ENCODE measurements around the gene OR2AT4.
"Not testable (repeated sequence)": the region's sequence is repeated elsewhere in the genome, so short reads cannot be mapped to it uniquely, and the experiment has no call there.

Gene OR2AT4

DNA sequence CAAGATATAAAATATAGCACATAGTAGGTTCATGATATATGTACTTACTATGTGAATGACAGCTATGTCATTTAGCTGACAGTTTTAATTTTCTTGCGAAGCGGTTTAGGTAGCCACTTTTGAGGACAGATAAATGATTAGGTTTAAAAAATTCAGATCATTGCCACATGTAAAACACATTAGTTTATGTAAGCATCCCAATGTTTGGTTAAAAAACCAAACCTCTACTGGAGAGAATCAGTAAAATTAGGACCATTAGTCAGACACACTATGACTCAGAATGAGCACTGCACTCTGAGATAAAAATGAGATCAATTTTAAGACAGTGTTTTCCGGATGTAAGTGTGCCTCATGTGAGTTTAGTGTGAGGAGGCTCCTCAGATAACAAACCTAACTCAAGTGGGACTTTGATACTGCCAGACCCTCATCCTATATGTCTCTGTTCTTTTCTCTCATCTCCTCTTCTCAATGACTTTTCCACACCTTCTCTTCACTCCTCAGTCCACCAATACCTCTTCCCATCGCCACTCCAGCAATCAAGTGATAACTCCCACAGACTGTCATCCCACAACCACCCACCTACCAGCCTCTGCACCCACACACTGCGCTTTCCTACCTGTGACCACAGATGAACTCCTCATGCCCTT, 6.8 kb upstream of the OR2AT4 start:
- DNase-seq (ENCODE audit: low spot score), result peak; percentile 74

DNA sequence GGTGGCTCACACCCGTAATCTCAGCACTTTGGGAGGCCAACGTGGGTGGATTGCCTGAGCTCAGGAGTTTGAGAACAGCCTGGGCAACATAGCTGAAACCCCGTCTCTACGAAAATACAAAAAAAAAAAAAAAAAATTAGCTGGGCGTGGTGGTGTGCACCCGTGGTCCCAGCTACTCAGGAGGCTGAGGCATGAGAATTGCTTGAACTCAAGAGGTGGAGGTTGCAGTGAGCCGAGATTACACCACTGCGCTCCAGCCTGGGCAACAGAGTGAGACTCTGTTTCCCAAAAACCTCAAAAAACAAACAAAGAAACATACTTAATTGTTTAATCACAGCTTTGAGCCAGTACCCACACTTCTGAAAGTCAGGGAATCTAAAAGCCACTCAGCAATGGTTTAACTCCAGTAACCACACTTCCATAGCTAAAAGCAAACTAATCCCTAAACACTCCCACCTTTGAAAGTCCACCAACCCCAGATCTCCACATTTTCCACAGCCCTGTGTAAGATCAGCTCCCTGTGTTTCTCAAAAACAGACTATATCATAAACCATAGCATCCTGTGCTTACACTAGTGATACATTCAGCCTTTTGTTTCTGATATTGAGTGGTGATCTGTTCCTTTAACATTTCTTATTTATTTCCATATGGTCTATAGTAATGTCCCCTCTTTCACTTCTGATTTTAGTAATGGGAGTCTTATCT, 4.9 kb upstream of the OR2AT4 start:
- DNase-seq (ENCODE audit: low spot score), result peak; percentile 5

DNA sequence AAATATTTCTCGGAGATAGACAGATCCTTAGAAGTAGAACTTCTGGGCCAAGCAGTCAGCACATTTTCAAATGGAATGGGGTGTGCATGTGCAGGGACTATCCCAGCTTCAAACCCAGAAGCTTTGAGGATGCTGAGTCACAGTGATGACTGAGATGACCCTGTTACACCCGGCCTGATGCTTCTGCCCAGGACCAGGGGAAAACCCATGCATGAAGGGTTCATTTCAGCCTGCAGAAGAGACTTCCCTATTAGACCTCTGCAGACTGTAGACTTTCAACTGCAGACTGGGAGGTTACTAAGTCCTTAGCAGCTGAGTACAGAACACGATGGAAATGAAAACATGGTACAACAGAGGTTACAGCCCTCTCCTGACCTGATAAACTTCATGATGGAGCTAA, 3.6 kb upstream of the OR2AT4 start:
- peak; percentile 84 for DNase-seq (ENCODE audit: low spot score)

DNA sequence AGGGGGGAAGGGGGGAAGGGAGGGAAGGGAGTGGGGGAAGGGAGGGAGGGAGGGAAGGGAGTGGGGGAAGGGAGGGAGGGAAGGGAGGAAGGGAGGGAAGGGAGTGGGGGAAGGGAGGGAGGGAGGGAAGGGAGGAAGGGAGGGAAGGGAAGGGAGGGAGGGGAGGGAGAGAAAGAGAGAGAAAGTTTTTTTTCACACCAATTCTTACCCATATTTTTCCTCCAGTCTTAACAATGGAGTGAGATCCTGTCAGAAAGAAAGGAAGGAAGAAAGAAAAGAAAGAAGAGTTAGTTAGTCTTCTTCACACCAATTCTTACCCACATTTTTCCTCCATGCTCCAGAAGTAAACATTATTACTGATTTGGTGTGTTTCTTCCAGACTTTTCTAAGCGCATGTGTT, 3.0 kb upstream of the OR2AT4 start:
- DNase-seq (ENCODE audit: low spot score), result no peak

DNA sequence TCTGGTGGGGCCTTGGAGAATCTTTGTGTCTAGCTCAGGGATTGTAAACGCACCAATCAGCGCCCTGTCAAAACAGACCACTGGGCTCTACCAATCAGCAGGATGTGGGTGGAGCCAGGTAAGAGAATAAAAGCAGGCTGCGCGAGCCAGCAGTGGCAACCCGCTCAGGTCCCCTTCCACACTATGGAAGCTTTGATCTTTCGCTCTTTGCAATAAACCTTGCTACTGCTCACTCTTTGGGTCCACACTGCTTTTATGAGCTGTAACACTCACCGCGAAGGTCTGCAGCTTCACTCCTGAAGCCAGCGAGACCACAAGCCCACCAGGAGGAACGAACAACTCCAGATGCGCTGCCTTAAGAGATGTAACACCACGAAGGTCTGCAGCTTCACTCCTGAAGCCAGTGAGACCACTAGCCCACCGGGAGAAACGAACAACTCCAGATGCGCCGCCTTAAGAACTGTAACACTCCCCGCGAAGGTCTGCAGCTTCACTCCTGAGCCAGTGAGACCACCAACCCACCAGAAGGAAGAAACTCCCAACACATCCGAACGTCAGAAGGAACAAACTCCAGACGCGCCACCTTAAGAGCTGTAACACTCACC, 2.3 kb upstream of the OR2AT4 start:
- DNase-seq (ENCODE audit: low spot score), result not testable (repeated sequence)

DNA sequence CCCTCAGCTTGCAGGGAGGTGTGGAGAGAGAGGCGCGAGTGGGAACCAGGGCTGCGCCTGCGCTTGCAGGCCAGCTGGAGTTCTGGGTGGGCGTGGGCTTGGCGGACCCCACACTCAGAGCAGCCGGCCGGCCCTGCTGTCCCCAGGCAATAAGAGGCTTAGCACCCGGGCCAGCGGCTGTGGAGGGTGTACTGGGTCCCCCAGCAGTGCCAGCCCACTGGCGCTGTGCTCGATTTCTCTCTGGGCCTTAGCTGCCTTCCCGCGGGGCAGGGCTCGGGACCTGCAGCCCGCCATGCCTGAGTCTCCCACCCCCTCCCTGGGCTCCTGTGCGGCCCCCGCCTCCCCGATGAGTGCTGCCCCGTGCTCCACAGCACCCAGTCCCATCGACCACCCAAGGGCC, 1.5 kb upstream of the OR2AT4 start:
- DNase-seq (ENCODE audit: low spot score), result not testable (repeated sequence)

DNA sequence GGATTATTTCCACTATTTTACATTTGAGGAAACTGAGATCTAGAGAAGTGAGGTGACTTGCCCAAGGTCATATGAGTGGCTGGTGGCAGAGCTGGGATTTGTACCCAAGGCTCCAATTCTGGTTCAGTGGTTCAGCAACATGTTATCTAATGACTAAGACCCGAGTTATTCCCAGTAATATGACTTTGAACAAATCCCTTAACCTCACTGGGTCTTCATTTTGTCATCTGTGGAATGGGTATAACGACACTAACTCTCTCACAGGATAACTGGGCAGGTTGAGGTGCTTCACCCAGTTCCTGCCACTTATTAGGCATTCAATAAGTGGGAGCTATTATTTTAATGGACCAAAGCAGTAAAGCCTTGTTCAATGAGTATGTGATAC, 489 bp upstream of the OR2AT4 start:
- DNase-seq (ENCODE audit: low spot score), result no peak

DNA sequence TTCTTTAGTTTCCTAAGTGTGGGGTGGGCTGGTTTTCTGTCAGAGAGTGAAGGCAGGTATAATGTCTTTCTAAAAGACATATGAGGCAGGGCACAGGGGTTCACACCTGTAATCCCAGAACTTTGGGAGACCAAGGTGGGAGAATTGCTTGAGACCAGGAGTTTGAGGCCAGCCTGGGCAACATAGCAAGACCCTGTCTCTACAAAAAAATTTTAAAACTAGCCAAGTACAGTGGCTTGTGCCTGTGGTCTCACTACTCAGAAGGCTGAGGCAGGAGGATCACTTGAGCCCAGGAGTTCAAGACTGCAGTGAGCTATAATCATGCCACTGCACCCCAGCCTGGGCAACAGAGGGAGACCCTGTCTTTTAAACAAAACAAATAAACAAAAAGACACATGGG, 2.3 kb downstream of the OR2AT4 start:
- DNase-seq (ENCODE audit: low spot score), result not testable (repeated sequence)

DNA sequence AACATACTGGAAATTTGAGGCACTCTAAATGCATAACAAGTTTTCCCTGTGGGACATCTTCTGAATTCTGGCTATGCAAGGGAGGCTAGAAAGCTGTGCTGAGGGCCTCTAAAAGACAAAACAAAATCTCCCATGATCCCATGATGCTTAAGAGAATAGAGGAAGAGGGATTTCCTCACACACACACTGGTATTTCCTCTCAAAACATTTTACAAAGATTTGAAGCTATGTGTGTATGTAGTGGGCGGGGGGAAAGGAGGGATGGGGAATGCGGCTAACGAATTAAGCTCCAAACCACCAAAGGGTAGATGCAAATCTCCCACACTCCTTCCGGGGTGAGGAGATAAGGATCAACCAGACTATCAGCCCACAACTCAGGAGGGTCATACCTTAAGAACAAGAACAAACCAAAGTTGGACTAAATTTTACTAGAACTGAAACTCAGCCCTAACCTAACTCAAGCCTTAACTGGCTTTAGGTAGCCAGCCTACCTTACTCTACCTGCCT, 6.0 kb downstream of the OR2AT4 start:
- DNase-seq (ENCODE audit: low spot score), result no peak

DNA sequence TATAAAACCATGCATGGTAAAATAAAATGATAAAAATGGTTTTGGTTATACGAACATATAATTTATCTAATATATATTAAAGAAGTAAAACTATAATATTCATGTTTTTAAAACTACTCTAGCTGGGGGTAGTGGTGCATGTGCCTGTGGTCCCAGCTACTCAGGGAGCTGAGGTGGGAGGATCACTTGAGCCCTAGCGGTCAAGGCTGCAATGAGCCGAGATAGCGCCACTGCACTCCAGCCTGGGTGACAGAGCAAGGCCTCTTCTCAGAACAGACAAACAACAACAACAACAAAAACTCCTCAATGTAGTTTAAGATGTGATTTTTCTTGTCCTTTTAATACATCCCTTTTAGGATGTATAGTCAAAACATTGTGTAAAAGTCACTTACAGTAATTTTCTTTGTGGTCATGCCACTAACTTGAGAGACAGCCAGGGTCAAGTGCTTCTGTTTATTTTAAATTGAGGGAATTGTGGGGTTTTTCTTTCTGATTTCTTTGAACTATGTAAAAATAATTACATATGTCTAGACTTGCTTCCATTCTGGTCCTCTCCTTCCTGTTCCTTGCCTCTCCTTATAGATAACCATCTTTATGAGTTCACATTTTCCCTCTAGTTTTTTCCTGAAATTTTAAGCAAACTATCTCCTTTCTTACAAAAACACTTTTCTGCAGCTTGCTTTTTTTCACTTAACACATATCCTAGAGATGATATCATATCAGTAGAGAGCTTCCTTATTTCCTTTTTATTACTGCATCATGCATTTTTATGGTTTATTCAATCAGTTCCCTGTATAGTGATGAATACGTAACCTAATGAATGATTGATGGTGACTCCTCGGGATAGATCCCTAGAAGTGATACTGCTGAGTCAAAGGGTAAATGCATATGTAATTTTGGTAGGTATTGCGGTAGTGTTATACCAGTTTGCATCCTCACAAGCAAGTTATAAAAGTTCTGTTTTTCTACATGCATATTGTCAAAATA, 9.1 kb downstream of the OR2AT4 start:
- no peak for DNase-seq (ENCODE audit: low spot score)

DNA sequence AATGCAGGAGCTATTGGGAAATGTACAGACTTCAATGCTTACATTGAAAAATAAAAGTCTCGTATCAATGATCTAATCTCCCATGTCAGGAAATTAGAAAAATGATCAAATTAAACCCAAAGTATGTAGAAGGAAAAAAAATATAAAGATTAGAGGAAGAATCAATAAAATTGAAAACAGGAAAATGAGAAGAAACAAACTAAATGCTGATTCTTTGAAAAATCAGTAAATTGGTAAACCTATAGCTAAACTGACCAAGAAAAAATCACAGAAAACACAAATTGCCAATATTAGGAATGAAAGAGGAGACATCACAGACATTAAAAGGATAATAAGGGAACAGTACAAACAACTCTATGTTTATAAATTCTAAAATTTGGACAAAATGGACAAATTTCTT, 11.8 kb downstream of the OR2AT4 start:
- DNase-seq (ENCODE audit: low spot score), result no peak

DNA sequence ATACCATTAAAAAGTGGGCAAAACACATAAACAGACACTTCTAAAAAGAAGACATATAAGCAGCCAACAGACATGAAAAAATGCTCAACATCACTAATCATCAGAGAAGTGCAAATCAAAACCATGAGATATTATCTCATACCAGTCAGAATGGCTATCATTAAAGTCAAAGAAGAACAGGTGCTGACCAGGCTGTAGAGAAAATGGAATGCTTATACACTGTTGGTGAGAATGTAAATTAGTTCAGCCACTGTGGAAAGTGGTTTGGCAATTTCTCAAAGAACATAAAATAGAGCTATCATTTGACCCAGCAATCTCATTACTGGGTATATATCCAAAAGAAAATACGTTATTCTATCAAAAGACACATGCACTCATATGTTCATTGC, 13.5 kb downstream of the OR2AT4 start:
- no peak for DNase-seq (ENCODE audit: low spot score)

DNA sequence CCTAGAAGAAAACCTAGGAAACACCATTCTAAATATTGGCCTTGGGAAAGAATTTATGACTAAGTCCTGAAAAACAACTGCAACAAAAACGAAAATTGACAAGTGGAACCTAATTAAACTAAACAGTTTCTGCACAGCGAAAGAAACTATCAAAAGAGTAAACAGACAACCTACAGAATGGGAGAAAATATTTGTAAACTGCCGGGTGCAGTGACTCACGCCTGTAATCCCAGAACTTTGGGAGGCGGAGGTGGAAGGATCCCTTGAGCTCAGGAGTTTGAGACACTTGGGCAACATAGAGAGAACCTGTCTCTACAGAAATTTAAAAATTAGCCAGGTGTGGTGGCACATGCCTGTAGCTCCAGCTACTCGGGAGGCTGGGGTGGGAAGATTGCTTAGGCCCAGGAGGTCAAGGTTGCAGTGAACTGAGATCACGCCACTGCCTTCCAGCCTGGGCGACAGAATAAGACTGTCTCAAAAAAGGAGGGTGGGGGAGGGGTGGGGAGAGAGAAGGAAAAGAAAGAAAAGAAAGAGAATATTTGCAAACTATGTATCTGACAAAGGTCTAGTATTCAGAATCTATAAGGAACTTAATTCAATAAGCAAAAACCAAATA, 14.0 kb downstream of the OR2AT4 start:
- DNase-seq (ENCODE audit: low spot score), result no peak

DNA sequence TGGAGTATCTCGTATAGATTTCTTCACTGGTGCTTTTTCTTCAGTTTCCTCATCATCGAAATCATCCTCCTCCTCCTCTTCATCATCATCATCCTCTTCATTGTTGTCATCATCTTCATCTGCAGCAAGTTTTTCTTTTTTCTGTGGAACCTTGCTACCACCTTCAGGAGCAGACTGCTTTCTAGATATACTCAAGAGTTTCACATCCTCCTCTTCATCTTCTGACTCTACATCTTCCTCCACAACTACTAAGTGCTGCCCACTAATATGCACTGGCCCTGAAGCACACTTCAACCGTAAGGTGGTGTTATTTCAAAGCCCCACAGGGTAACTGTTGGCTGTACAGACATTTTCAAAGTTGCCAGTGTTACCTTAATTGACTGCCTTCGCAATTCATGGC, 17.1 kb downstream of the OR2AT4 start:
- DNase-seq (ENCODE audit: low spot score), result no peak

DNA sequence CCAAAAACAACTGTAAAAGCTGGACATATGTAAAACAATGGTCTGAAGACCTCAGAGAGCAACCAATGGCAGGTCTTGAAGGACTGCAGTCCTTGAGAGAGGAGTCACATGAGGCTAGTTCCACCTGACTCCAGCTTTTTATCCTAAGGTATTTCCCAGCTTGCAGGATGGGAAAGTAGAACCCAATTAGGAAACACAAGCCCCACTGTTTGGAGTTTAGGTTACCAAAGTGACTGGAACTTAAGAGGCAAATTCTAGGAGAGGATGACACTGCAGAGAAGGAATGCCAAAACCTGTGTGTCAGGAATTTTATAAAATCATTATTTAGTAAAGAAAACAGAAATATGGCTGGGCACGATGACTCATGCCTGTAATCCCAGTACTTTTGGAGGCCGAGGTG, 18.4 kb downstream of the OR2AT4 start:
- DNase-seq (ENCODE audit: low spot score), result no peak

DNA sequence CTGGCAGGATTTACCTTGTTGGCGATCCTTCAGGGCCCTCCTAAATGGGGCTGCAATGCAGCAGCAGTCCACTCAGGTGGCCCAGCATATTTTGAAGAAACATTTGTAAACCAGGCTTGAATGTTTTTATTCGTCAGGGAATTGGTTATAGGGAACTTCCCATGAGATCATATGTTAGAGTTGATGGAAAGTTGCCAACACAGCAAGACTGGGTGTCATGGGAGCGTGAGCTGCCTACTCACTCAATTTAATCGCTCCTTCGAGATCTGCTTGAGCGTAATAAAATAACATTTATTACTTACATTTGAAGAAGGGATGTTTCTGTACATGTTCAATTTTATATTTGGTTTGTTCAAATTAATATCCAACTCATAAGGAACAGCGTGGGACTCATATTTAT, 19.4 kb downstream of the OR2AT4 start:
- DNase-seq (ENCODE audit: low spot score), result no peak

DNA sequence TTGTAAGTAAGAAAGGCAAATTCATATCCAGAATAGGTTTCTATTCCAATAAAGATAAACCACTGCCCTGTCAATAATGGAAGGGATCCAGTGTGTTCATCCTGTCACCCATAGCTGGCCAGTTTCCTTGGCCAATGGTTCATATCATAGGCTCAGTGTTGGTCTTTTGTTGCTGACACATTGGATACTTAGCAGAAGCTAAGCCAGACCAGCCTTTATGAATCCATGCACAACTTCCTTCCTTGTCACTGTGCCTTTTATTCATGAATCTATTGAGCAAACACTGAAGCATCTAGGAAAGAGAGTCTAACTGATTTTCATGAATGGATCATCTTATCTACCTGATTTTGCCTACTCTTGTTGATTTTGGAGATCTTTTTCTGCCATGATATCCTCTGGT, 20.0 kb downstream of the OR2AT4 start:
- no peak for DNase-seq (ENCODE audit: low spot score)

DNA sequence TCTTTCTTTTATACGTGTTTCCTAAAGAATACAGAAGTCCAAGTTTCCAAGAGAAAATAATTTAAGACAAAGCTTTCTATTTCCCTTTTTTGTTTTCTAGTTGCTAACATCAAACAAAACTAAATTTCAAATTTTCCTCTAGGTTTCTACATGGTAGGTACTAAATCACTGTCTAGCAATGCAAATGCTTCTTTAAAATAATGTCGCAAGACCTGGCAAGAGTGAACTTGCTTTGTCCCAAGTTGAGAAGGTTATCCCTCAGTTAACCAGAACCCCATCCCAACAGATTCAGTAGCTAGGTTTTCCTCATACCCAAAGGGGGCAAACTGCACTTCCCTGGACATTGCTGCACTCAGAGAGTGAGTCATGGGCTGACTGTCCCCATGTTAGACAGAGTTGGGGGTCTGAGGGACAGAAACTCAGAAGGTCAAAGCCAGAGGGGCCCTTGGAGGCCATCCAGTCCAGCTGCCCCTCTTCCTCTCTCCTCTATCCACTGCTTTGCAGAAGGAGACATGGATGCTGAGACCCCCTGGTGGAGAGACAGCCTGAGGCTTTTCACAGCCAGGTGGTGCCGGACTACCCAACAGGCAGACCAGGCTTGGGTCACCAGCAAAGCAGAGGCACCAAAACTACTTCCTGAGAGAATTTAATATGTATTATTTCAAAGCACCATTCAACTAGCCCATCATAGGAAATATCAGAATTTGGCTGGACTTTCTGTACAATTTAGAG, 23.1 kb downstream of the OR2AT4 start:
- no peak for DNase-seq (ENCODE audit: low spot score)

DNA sequence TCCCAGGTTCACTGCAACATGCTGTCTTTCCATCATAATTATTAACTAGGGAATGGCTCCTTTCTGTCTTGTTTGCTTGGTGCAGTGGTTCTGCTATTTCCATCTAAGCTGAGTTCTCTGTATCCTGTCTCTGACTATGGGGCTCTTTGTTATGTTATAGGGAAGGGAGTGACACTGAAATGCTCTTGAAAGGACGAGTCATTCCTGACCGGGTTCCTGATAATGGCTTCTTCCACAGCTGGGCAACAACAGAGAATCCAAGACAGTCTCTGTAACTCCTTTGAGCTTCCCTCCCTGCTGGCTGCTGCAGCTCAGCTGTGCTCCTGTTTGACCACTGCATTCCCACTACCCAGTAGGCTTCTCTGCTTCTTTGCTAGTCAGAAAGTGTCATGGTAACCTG, 24.1 kb downstream of the OR2AT4 start:
- no peak for DNase-seq (ENCODE audit: low spot score)

DNA sequence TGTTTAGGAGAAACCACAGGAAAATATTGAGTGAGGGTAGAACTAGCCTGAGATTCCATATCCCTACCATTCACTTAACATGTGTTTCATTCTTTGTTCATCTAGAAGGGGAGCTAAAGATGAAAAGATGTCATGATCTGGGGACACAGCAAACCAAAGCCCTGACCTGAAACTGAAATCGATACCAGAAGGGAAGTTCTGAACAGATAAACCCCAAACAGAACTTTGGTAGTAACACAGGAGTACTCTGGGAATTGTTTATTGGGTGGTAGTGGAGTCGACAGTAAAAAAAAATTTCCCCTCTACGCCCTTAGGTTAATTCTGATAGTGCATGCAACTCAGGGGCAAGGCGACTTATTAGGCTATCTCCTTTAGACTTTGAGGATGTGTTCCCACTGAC, 27.2 kb downstream of the OR2AT4 start:
- DNase-seq (ENCODE audit: low spot score), result no peak

DNA sequence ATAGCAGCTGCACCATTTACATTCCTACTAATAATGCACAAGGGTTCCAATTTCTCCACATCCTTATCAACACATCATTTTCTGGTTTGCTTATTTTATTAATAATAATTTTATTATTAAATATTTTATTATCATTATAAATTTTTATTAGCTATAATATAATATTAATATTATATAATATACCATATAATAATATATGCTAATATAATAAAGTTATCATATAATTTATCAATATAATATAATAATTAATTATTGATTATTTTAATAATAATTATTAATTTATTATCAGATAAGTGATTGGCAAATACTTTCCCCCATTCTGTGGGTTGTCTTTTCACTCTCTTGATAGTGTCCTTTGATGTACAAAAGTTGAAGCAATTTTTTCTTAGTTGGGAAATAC, 27.7 kb downstream of the OR2AT4 start:
- DNase-seq (ENCODE audit: low spot score), result no peak

Measured in activated CD4-positive, alpha-beta T cell treated with anti-CD3 and anti-CD28 coated beads, Interleukin-2, Interleukin-4, amounts not matched to agents 100 ng/mL and 50 ng/mL, durations not matched to agents 16 hours and 8 hours (primary cell).